ENCODE measurements around the gene LPCAT1.
"Not testable (repeated sequence)": the region's sequence is repeated elsewhere in the genome, so short reads cannot be mapped to it uniquely, and the experiment has no call there.

Gene LPCAT1

DNA sequence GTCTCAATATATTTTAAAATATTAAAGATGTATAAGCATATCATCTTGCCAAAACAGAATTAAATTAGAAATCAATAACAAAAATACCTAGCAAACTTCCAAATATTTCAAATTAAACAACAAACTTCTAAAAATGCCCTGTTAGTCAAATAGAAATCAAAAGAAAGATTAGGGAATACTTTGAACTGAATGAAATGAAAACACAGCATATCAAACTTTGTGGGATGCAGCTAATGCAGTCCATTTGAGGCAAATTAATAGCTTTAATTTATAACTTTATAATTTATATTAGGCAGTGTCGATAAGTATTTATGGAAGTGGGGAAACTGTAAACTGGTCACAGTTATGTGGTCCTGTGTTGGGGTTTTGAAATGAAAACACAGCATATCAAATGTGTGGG is 95.7 kb downstream of the LPCAT1 start:
- Histone ChIP-seq H3K4me1 (ENCODE audit: control insufficient read depth, insufficient read depth, low read length) (peaks cover 7% of the 10 kb centered on the region), H3K9ac (ENCODE audit: low read length) (no peak overlapping the region)
- no peak for DNase-seq (ENCODE audit: low read depth)

DNA sequence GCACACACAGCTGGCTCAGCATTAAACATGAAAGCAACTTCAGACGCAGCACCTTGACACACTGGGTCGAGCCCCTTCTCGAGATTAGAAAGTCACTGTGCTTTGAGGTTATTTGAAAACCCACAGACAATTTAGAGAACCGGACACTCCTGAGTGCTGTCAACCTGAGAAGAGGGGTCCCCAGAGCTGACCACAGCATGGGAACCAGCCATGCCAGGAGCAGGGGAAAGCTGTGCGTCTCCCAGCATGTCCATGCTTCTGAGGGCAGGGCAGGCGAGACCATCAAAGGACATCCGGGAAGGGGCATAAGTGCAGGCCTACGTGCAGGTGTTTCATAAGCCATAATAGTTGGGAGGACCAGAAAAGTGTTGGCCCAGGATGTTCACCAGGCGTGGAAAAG is 99.0 kb downstream of the LPCAT1 start:
- Histone ChIP-seq H3K9ac (ENCODE audit: low read length) (no peak overlapping the region), H3K4me3 (ENCODE audit: low read length) (no peak overlapping the region), H3K9me3 (ENCODE audit: control insufficient read depth, low read length) (peaks cover 50% of the 10 kb centered on the region), H3K27me3 (replicated peaks; ENCODE audit: control insufficient read depth, insufficient read depth, low read length) (peaks cover 4% of the 10 kb centered on the region), H3K36me3 (ENCODE audit: control insufficient read depth, insufficient read depth, low read length, severe bottlenecking) (no peaks in the 10 kb centered on the region), H3K4me1 (ENCODE audit: control insufficient read depth, insufficient read depth, low read length) (peaks cover 20% of the 10 kb centered on the region)
- DNase-seq (ENCODE audit: low read depth): no peak

More for the DNA sequence above, 95.7 kb downstream of the LPCAT1 start:
- peaks cover 54% of the 10 kb centered on the region for H3K9me3 ChIP-seq (ENCODE audit: control insufficient read depth, low read length)
- H3K27me3 ChIP-seq (replicated peaks; ENCODE audit: control insufficient read depth, insufficient read depth, low read length): no peaks in the 10 kb centered on the region
- H3K36me3 ChIP-seq (ENCODE audit: control insufficient read depth, insufficient read depth, low read length, severe bottlenecking): no peaks in the 10 kb centered on the region
- H3K4me3 ChIP-seq (ENCODE audit: low read length): peak overlapping the region; percentile 58

DNA sequence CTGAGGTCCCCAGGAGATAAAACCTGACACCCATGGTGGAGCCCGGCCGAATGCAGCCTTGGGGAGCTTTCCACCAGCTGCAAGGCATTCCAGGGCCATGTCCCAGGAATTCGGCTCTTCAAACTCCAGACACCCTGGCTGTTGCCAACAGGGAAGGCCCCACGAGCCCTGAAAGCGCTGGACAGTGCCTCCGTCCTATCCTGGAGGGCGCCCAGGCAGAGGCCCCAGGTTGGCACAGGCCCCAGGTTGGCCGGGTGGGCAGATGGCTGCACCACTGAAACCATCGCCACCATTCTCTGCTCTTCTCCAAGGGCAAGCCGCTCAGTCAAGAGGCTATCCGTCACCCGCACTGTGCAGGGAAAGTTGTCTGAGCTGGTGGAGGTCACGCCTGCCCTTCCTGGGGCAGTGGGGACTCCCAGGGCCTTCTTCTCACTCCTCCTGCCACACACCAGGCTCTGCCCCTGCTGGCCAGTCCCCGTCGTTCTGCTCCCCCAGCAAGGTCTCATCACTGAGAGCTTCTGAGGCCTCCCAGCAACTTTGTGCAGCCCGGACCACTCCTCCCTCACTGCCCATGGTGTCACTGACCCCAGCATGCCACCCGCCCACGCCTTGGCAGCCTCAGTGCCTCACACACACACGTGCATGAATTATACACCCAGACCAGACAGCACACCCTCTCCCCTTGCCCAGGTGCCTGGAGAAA is 99.7 kb downstream of the LPCAT1 start:
- DNase-seq (ENCODE audit: low read depth): no peak
- Histone ChIP-seq H3K9me3 (ENCODE audit: control insufficient read depth, low read length) (peaks cover 44% of the 10 kb centered on the region), H3K36me3 (ENCODE audit: control insufficient read depth, insufficient read depth, low read length, severe bottlenecking) (no peaks in the 10 kb centered on the region), H3K4me3 (ENCODE audit: low read length) (no peak overlapping the region), H3K27me3 (replicated peaks; ENCODE audit: control insufficient read depth, insufficient read depth, low read length) (peaks cover 6% of the 10 kb centered on the region), H3K4me1 (ENCODE audit: control insufficient read depth, insufficient read depth, low read length) (peaks cover 20% of the 10 kb centered on the region), H3K9ac (ENCODE audit: low read length) (no peak overlapping the region)

DNA sequence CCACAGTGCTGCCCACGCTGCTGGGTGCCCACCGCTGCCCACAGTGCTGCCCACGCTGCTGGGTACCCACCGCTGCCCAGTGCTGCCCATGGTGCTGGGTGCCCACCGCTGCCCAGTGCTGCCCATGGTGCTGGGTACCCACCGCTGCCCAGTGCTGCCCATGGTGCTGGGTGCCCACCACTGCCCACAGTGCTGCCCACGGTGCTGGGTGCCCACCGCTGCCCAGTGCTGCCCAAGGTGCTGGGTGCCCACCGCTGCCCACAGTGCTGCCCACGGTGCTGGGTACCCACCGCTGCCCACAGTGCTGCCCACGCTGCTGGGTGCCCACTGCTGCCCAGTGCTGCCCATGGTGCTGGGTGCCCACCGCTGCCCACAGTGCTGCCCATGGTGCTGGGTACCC is 101.2 kb downstream of the LPCAT1 start:
- not testable (repeated sequence) for DNase-seq (ENCODE audit: low read depth); H3K36me3 ChIP-seq (ENCODE audit: control insufficient read depth, insufficient read depth, low read length, severe bottlenecking); H3K4me3 ChIP-seq (ENCODE audit: low read length); H3K9ac ChIP-seq (ENCODE audit: low read length)
- Histone ChIP-seq H3K4me1 (ENCODE audit: control insufficient read depth, insufficient read depth, low read length) (peaks cover 20% of the 10 kb centered on the region), H3K9me3 (ENCODE audit: control insufficient read depth, low read length) (peaks cover 35% of the 10 kb centered on the region), H3K27me3 (replicated peaks; ENCODE audit: control insufficient read depth, insufficient read depth, low read length) (peaks cover 12% of the 10 kb centered on the region)

GRCh38 chr5:1421521-1422341 is 102.0 kb downstream of the LPCAT1 start:
- H3K4me3 ChIP-seq (ENCODE audit: low read length): no peak overlapping the region
- no peak for DNase-seq (ENCODE audit: low read depth)

GRCh38 chr5:1420211-1421195 is 103.3 kb downstream of the LPCAT1 start:
- Histone ChIP-seq H3K4me1 (ENCODE audit: control insufficient read depth, insufficient read depth, low read length) (peaks cover 20% of the 10 kb centered on the region), H3K36me3 (ENCODE audit: control insufficient read depth, insufficient read depth, low read length, severe bottlenecking) (no peaks in the 10 kb centered on the region), H3K9ac (ENCODE audit: low read length) (no peak overlapping the region), H3K9me3 (ENCODE audit: control insufficient read depth, low read length) (peaks cover 15% of the 10 kb centered on the region), H3K27me3 (replicated peaks; ENCODE audit: control insufficient read depth, insufficient read depth, low read length) (peaks cover 16% of the 10 kb centered on the region), H3K4me3 (ENCODE audit: low read length) (no peak overlapping the region)
- DNase-seq (ENCODE audit: low read depth): peak; percentile 2

More at GRCh38 chr5:1421521-1422341, 102.0 kb downstream of the LPCAT1 start:
- no peak overlapping the region for H3K9ac ChIP-seq (ENCODE audit: low read length)
- no peaks in the 10 kb centered on the region for H3K36me3 ChIP-seq (ENCODE audit: control insufficient read depth, insufficient read depth, low read length, severe bottlenecking)
- peaks cover 20% of the 10 kb centered on the region for H3K4me1 ChIP-seq (ENCODE audit: control insufficient read depth, insufficient read depth, low read length)
- peaks cover 12% of the 10 kb centered on the region for H3K27me3 ChIP-seq (replicated peaks; ENCODE audit: control insufficient read depth, insufficient read depth, low read length)
- H3K9me3 ChIP-seq (ENCODE audit: control insufficient read depth, low read length): peaks cover 27% of the 10 kb centered on the region

DNA sequence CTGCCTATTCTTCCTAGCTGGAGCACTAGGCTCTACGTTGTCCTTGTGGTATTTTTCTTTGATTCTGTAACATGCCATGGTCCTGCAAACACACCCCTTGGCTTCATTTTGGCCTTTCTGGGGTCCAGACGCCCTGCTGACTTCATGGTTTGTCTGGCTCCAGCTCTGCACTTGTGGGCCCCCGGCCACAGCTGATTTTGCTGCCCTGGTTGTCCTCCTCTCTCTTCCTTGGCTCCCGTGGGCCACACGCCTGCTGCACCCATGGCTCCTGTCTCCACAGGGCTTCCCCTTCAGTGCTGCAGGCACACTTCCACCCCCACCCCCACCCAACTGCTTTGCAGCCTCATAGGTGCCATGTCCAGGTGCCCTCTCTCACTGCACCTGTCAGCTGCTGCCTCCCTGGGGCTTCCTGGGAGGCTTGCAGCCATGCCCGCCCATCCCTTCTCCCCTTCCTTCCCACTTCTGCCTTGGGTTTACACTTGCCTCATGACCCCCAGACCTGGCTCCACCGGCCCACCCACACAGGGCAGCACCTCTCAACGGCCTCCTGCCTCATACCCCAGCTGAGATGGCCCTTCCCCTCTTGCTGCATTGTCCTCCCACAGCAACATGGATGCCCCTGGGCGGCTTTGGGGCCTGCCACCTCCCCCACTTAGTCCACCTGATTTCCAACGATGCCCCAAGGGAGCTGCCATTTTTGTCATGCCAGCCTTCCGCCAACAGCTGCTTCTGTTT is 104.1 kb downstream of the LPCAT1 start:
- Histone ChIP-seq H3K27me3 (replicated peaks; ENCODE audit: control insufficient read depth, insufficient read depth, low read length) (peaks cover 22% of the 10 kb centered on the region), H3K9me3 (ENCODE audit: control insufficient read depth, low read length) (peaks cover 7% of the 10 kb centered on the region), H3K9ac (ENCODE audit: low read length) (no peak overlapping the region), H3K36me3 (ENCODE audit: control insufficient read depth, insufficient read depth, low read length, severe bottlenecking) (no peaks in the 10 kb centered on the region), H3K4me1 (ENCODE audit: control insufficient read depth, insufficient read depth, low read length) (peaks cover 18% of the 10 kb centered on the region), H3K4me3 (ENCODE audit: low read length) (no peak overlapping the region)
- DNase-seq (ENCODE audit: low read depth): no peak

GRCh38 chr5:1418921-1419280 is 104.9 kb downstream of the LPCAT1 start:
- Histone ChIP-seq H3K4me1 (ENCODE audit: control insufficient read depth, insufficient read depth, low read length) (peaks cover 14% of the 10 kb centered on the region), H3K9me3 (ENCODE audit: control insufficient read depth, low read length) (peaks cover 7% of the 10 kb centered on the region), H3K36me3 (ENCODE audit: control insufficient read depth, insufficient read depth, low read length, severe bottlenecking) (no peaks in the 10 kb centered on the region), H3K27me3 (replicated peaks; ENCODE audit: control insufficient read depth, insufficient read depth, low read length) (peaks cover 24% of the 10 kb centered on the region), H3K9ac (ENCODE audit: low read length) (no peak overlapping the region), H3K4me3 (ENCODE audit: low read length) (no peak overlapping the region)
- DNase-seq (ENCODE audit: low read depth): no peak

GRCh38 chr5:1418238-1418920 is 105.4 kb downstream of the LPCAT1 start:
- no peak for DNase-seq (ENCODE audit: low read depth)
- Histone ChIP-seq H3K36me3 (ENCODE audit: control insufficient read depth, insufficient read depth, low read length, severe bottlenecking) (no peaks in the 10 kb centered on the region), H3K27me3 (replicated peaks; ENCODE audit: control insufficient read depth, insufficient read depth, low read length) (peaks cover 24% of the 10 kb centered on the region), H3K4me1 (ENCODE audit: control insufficient read depth, insufficient read depth, low read length) (peaks cover 14% of the 10 kb centered on the region), H3K4me3 (ENCODE audit: low read length) (no peak overlapping the region), H3K9ac (ENCODE audit: low read length) (no peak overlapping the region), H3K9me3 (ENCODE audit: control insufficient read depth, low read length) (peaks cover 7% of the 10 kb centered on the region)

GRCh38 chr5:1417586-1418225 is 106.1 kb downstream of the LPCAT1 start:
- Histone ChIP-seq H3K4me1 (ENCODE audit: control insufficient read depth, insufficient read depth, low read length) (peaks cover 14% of the 10 kb centered on the region), H3K9ac (ENCODE audit: low read length) (no peak overlapping the region), H3K27me3 (replicated peaks; ENCODE audit: control insufficient read depth, insufficient read depth, low read length) (peaks cover 24% of the 10 kb centered on the region), H3K4me3 (ENCODE audit: low read length) (no peak overlapping the region), H3K36me3 (ENCODE audit: control insufficient read depth, insufficient read depth, low read length, severe bottlenecking) (no peaks in the 10 kb centered on the region), H3K9me3 (ENCODE audit: control insufficient read depth, low read length) (peaks cover 7% of the 10 kb centered on the region)
- DNase-seq (ENCODE audit: low read depth): no peak
